NCI-H146 (cell line): ENCODE data around the gene PPWD1.

Experiments used
- DNase-seq: peaks from one replicate; lab custom pipeline; 2025; lab: John Stamatoyannopoulos, UW

Gene PPWD1

GRCh38 chr5:65624025-65624570, 61.0 kb downstream of the PPWD1 start, which contains the start of gene TRIM23:
TRIM23 (minus strand) TSS chr5:65624333; CDS start chr5:65624274, 59 bp downstream.
- peak; percentile 91 for DNase-seq

DNA sequence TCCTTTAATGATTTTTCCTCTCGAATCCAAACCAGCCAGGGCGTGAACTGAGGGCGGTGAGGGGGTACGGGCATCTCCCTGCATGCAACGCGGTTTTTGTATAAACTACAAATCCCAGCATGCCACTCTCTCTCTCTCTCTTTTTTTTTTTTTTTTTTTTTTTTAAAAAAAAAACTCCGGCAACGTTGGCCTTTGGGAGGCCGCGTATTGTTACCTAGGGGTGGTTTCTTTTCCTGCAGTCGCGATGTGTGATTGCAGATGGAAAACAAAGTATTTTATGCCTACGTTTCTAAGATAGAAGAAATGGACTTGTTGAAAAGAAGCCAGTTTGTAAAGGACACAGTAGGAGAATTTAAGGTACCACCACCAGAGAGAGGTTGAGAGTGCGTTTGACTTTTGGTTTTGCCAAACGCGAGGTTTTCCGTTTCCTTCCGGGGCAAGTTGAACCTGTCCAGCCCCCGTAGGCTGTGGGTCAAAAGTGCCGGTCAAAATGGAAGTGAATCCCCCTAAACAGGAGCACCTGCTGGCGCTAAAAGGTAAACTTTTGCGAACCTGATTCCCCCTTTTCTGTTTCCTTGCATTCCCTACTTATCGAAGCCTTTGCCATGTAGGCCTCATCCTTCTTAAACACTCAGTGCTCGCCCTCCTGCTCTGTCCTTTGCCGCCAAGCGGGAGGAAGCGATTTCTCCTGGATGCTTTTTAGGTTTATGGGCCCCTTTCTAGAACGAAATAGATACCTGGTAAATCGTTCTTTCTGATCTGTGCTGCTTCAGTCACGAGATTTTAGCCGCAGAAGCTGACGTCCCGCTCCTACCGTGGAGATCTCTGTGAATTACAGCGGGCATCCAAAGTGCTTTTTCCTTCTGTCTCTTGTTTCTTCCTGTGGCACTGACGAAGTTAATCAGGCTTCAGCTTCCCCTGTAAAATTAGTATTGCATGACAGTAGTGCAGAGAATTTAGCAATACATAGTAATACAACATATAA, 61.8 kb downstream of the PPWD1 start, which contains the start of the genes SHLD3 and TRAPPC13:
TSS of gene SHLD3 (plus strand) at position 457 of the 985 bp plus-strand sequence. CDS start 4,561 bp downstream, outside the sequence.
TSS of gene TRAPPC13 (plus strand) at position 457 of the 985 bp plus-strand sequence. CDS start at position 491, 34 bp downstream.
- peak; percentile 91 for DNase-seq

DNA sequence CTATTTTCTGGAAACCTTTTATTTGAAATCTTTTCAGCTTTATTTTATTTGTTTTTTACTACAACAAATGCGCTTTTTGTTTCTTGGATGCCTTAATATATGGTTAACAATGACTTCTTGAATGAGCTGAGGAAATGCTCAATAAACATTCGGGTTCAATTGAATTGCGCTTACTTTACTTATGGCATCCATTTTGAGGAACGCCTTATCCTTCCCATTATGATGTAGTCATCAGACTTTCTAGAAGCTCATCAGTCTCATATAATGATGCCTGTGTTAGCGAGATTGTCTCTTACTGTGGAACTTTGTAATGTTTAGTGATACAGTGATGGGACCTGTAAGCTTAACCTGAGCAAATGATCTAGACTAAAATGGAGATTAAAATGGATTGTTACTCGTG, 62.6 kb downstream of the PPWD1 start:
- DNase-seq, result no peak

DNA sequence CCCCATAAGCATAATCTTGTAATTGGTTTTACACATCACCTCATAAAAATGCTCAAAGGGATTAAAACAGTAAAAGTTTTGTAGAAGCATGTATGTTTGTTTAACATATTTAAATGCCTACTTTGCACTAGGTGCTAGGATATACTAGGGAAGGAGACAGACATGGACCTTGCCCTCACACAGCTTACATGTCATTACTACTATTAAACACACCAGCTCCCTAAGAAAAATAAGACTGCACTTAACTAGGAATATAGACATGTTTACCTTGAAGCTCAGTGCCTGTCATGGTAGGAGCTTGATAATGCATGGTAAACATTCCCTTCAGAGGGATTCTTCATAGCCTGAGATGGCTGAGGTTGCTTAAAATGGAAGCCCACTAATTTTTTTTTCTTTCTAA, 67.9 kb downstream of the PPWD1 start:
- no peak for DNase-seq
